HG03575 (cell line): ENCODE data around the gene MAP3K3.

Experiments used
- ATAC-seq: cut with Tn5 transposase; IDR thresholded peaks from one replicate; pipeline ENCODE4 v1.9.1; 2021; ENCODE audit not compliant: unreplicated experiment, insufficient number of reproducible peaks, low FRiP score; ENCODE audit errors: extremely low read depth

Gene MAP3K3

DNA sequence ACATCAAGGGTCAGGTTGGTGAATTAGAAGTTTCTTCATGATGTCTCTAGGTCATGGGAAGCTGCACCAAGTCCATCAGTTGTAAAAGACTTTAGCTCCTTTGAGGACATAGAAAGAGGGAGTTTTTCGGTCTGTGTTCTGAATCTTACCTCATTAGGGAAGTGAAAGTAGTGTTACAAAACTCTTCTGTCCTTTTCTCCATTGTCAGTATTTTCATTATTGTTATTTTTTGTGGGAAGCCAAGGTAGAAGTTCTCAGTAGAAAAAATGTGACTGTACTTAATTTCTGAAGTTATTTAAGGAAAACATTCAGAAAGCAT lies 24.2 kb downstream of the MAP3K3 start:
- no peak for ATAC-seq

DNA sequence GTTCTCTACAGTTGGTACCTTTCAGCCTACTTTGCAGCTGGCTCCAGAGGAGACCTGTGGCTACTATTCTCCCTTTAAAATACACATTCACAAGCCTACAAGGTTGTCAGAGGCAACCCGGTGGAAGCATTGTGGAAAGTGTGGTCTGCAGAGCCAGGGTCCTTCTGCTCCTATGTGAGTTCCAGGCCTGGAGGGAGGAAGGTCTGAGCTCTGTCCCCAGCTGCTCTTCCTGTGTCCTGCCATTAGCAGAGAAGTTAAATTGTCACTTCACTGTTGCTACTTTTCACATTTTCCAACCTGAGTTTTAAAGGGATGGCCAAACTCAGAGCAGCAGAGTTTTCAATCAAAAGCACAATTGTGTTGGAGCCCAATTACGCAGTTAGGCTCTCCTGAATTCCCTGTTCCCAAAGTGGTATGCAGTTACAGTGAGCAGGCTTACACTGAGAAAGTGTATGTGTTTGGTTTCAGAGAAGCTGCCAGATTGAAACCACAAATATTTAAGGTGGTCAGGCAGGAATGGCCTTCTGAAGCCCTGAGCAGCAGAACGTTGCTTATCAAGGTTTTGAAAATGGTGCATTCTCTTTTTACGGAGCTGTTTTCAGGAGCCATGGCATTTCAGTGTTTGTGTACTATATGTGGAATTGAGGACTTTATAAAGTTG lies 25.0 kb downstream of the MAP3K3 start:
- ATAC-seq, result no peak

DNA sequence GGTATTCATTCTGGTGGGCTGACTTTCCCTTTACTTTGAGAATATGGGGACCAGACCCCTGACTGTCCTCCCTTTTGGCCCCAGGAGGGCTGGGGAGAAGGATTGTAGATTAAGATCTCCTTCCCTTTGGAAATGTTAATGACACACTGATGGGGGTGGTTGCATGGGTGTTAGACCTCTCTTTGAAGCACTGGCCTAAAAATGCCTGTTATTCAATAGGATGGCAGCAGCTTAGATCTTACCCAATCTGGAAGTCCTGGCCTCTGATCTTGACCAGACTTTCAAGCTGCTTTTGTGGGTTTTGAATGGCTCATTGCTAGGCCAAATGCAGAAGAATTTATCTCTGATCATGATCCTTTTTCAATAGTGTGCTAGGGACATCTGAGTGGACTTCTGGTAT lies 25.7 kb downstream of the MAP3K3 start:
- no peak for ATAC-seq

DNA sequence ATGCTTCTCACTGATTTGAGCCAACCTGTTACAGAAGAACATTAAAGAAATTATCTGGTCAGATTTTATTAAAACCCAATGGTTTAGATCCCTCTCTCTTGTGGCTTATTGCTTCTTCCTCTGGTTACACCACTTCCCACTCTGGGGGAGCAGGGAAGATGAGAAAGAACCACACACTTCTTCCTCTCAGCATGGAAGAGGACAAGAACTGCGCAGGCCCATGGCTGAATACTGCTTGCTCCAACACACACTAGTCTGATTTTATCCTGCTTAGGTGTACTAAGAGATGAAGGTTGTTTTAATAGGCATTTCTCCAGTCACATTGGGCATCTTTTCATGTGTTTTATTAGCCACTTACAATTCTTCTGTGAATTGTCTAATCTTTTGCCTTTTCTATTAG lies 27.6 kb downstream of the MAP3K3 start:
- no peak for ATAC-seq

DNA sequence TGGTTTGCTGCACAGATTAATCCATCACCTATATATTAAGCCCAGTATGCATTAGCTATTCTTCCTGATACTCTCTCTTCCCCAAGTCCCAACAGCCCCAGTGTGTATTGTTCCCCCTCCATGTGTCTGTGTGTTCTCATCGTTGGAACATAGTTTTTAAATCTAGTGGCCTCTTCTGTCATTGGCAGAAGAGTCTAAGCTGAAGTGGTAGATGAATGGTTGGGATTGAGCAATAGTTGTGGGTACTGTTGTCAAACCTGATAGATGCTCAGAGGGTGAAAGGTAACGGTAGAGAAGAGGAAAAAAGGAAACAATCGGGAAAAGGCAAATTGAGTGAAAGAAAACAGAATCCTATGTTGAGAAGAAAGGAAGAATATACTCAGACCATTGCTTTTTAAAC lies 29.9 kb downstream of the MAP3K3 start:
- ATAC-seq, result no peak

DNA sequence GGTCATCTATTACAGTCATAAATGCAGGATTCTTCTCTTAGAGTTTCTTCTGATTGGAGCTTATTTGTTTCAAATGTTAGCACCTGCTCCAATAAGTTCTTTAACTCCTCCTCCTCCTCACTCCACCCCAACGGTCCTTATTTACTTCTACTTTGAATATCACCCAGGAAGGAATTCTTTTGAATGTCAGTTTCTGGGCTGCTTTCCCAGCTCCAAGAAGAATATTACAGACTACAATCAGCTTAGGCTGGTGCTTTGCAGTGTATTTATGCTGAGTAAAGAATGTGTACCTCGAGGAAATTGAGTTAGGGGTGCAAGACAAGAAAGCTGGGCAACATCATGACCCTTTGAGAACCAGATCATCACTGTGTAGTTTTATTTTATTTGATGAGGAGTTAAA lies 30.8 kb downstream of the MAP3K3 start:
- no peak for ATAC-seq

DNA sequence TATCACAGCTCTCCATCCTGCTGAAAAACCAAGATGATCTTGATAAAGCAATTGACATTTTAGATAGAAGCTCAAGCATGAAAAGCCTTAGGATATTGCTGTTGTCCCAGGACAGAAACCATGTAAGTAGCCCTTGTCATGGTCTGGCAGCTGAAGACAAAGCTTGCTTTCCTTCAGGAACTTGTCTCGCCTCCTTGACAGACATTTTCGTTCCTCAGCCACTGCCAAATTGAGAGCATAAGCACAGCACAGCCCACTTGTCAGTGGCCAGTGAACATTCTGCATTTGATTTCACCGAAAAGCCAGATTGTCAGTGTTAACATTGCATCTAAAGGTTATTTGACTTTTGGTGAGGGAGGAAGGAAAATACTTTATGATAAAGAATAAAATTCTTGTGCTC lies 35.6 kb downstream of the MAP3K3 start:
- no peak for ATAC-seq

DNA sequence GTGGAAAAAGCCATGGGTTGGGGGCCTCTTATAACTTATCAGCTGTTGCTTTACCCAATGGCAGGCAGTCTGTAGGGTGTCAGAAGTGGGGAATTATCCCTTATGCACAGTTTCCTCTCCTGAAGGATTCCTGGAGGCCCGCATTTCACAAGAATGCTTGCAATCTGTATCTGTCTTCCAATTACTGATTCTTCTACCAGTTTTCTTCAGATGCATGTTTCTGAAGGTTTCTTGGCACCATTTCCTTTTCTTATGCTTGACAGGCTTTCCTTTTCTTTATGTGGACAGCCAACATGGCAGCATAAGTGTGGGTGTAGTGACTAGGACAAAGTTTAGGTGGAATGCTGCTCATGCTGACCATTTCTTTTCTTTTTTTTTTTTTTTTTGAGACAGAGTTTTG lies 36.1 kb downstream of the MAP3K3 start:
- no peak for ATAC-seq

DNA sequence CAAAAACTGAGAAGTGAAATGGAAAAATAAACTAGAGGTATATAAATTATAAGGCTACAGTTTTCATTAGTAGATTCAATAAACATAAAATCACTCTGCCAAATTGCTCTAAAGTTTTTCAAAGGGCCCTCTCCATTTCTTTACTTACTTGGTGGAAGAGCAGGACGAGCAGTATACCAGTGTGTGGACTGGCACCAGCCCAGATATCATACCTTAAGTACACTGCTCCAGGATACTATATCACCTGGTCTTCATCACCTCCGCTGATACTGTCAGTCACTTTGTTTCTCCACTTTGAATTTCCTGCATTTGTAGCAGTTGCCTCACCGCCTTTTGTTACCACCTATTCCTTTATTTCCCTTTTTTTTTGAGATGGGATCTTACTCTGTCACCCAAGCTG lies 37.6 kb downstream of the MAP3K3 start:
- no peak for ATAC-seq

DNA sequence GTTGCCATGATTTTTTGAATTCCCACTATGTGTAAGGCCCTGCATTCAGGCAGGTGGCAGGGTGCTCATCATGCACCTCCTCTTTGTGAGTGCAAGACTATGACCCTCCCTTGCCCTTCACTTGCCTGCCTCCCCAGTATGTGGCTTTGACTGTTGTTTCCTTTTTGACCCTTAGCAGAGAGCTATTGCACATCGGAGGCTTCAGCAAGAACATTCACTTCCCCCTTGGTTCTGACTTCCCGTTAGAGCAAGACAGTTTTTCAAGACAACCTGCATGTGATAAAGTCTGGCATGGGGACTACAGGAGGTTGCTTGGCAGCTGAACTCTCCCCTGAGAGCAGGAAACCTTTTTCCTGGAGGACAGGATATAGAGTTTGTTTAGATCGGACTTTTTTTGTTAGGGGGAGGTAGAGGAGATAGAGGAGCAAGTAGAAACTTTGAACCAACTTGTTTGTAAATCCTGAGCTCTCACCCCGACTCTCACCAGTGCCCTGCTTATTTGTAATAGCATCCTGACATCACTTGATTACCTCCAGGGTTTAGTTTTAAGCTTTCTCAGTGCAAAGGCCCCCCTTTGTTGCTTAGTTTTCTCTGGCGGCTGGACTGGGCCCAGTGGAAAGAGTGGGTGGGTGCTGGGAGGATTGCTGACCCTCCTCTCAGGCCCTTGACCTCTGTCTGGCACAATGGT lies 43.5 kb downstream of the MAP3K3 start:
- ATAC-seq, result no peak

DNA sequence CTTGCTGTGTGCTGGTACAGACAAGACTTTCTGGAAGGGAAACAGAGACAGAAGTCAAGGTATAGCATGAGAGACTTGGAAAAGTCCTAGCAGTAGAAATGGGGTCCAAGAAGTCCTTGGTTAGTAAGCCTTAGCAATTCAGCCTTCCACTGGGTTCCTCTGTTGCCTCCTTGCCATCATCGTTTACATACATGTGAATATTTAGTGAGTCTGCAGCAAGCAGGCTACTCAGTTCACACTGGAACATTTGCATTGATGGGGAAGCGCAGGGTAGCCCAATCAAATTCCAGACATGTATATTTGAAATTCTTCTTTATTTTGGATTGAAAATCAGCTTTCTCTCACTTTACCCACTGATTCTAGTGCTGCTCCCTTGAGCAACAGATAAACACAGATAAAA lies 50.6 kb downstream of the MAP3K3 start:
- ATAC-seq, result no peak

DNA sequence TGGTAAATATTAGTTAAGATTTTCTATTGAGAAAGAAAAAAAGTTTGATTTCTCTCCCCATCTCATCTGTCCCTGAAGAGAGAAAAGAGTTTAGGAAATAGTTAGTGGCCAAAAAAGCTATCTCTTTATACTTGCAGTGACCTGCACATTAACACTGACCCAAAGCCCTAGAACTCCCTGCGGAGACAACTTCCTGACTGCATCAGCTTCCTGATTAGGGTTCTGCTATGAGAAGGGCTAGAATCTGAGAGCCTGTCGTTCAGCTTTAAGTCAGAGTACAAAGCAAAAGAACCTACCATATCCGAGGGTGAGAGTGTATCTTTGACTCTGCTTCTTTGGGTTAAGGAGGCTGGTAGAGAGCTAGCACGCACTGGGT lies 53.0 kb downstream of the MAP3K3 start:
- ATAC-seq, result no peak

DNA sequence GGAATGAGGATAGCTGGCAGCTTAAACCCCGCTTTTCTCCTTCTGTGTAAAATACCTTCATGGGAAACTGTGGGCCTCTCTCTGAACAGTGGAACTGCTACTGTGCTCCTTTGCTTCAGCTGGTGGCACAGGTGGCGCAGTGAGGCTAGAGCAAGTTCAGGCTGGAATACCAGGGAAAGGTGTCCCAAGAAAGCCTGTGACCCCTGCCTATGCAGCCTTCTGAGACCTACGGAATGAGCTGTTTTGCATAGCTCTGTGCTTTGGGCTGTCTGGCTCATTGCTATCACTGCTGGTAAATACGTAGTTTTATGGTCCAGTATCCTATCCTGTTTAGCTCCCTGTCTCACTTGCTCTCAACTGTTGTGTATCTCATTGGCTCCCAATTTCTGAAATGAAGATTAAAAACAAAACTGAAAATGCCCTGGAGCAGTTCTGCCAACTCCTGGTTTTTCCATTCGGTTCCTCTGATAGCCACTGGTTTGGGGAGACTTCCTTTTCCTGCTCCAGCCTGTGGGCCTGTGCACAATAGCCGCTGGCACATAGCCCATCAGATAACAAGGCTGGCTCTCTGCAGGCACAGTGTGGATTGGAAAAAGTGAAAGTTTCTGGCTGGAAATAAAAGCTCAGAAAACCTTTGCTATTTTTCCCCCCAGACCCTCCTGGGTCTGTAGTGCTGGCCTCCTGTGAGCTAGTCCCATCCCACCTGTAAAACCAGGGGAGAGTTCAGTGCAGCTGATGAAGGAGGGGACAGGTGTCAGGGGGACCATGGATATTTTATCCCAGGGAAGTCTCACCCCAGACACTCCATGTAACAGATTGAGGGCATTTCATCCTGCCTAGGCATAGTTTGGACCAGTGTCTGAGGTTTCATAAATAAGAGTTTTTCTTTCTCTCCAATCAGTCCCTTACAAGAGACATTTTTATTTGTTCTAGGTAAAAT lies 53.7 kb downstream of the MAP3K3 start:
- no peak for ATAC-seq

DNA sequence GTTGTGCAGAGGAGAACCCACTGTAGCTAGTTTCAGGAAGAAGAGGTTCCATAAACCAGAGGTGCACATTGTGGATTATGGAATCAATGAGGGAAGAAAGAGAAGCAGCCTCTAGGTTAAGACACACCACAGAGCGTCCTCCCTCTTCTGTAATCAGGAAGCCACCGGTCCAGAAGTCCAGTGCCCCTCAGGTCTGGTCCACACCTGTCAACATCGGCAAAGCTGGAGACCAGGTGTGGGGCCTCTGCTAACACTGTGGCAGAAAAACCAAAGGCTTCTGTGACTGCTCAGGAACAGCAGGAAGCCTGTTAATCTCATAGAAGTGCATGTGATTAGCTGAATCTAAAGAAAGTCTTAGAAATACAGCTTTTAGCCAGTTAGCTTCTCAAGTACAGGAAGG lies 54.4 kb downstream of the MAP3K3 start:
- ATAC-seq, result no peak

DNA sequence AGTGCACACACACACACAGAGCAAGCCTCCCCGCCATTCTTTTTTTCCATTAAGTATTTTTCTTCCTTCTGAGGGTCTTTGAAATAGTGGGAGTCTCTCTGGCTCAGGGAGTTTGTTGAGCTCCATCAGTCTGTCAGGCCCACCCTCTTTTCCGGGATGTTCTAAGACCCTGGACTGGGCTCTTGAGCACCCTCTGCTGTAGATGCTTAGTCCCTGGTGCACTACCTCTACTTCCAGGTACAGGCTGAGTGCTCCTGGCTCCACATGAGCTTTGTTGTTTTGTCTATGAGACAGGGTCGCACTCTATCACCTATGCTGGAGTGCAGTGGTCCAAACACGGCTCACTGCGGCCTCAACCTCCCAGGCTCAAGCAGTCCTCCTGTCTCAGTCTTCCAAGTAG lies 57.0 kb downstream of the MAP3K3 start:
- ATAC-seq, result no peak

DNA sequence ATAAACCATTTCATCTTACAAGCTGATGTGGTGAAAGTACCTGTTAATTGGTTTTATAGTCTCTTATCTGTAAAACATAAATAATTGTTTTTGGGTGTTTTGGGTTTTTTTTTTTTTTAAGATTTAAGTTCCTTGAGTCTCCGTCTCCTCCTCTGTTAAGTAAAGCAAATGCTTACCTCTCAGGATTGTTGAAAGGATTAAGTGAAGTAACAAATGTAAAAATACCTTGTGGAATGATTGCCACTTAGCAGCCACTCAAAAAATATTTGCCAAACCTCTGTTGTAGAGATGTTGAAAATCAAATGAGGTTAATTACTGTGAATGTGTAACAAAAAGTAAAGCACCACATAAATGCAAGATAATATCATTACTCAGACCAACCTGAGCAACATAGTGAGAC lies 58.5 kb downstream of the MAP3K3 start:
- no peak for ATAC-seq

DNA sequence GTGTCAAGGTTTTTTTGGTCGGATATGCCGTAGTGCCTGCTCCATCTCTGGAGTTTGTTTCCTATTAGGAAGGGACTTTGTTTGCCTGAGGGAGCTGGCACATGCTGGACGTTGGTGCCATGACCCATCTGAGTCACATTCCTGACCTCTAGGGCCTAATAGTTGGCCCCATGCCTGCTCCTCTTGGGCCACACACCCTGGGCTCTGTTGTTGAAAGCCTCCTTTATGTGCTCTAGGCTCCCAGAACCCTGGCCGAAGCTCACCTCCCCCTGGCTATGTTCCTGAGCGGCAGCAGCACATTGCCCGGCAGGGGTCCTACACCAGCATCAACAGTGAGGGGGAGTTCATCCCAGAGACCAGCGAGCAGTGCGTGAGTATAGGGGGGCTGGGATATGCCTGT lies 59.3 kb downstream of the MAP3K3 start:
- ATAC-seq, result no peak

DNA sequence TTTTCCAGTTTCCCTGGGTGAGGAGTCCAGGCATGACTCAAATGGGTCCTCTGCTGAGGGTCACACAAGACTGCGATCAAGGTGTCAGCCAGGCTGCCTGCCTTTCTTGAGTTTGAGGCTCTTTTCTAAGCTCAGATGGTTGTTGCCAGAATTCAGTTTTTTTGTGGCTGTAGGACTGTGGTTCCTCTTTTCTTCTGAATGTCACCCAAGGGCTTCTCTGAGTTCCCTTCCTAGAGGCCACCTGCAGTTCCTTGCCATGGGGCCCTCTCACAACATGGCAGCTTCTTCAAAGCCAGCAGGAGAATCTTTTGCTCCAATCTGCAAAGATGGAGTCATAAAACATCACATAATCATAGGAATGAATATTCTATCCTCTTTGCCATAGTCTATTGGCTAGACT lies 60.2 kb downstream of the MAP3K3 start:
- no peak for ATAC-seq

DNA sequence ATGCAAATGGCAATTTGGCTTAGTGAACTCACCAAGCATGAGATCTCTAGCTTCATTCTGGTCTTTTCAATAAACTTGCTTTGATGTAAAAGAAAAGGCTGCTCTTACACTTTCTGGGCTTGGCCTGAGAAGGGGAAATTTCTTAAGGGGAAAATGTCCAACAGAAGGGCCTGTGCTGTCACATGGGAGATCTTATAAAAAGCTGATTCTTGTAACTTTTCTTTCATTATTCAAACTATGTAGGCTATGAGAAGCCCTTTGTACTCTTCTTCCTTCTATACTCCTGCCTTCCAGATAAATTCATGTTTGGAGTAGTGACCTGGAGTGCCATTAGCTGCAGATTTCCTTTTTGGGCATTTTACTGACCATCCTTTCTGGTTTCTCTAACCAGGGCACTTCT lies 60.8 kb downstream of the MAP3K3 start:
- ATAC-seq, result no peak

DNA sequence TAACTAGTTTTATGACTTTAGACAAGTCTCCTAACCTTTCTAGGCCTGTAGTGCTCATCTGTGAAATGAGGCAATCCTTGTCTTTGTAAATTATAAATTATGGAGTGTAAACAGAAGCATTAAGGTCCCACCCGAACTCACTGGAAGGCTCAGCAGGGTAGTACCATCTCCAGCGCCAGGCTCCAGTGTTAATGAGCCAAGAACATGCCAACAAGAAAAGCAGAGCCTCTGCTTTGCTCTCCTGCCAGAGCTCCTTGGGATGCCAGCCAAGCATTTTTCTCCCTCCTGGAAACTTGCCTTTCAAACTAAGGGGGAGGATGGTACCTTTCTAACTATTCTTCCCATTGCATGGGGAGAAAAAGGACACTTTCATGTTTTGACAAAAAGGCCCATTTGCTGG lies 62.8 kb downstream of the MAP3K3 start:
- no peak for ATAC-seq
